ENCODE data around the gene DUSP11. TPM values are rescaled to one million over a fixed set of nuclear protein-coding genes. Genes with fewer than 3 reads are reported as not detected.

The DUSP11 gene
- polyA plus RNA-seq, 1 of the 3 experiments (the other 2 are of a cell fraction): 14.4 TPM

DNA sequence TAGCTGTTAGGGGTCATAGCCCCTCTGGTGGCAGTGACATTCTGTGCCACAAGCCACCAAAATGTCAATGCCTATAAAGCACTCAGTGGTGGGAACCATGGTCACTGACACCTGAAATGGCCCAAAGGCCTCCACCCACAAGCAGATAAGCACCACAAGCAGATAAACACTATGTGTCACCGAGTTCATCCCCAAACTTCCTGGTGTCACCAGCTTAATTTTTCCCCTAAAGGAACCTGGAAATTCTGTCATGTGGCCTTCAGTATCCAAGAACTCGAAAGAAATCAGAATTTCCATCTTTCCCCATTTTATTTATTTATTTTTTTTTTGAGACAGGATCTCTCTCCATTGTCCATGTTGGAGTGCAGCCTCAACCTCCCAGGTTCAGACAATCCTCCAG, 39.1 kb downstream of the DUSP11 start:
- H3K9me3 ChIP-seq: no peaks in the 10 kb centered on the region
- no peak overlapping the region for H3K4me2 ChIP-seq
- no peak overlapping the region for H3K9ac ChIP-seq
- POLR2A ChIA-PET: no interaction called here
- no peak overlapping the region for H3K27ac ChIP-seq (ENCODE audit: low read depth in 2 of 2, low read length in 1 of 2)
- TF ChIP-seq PBX3 (IDR thresholded peaks at IDR 0.05) (no peak), TCF12 (IDR thresholded peaks at IDR 0.05) (no peak)
- peaks cover 7% of the 10 kb centered on the region in 2 experiments for H3K36me3 ChIP-seq (replicated peaks in 1 of 2; ENCODE audit: control insufficient read depth in 1 of 2, insufficient read depth in 2 of 2, low read length in 1 of 2)
- H3K4me1 ChIP-seq (ENCODE audit: control insufficient read depth in 1 of 2, insufficient read depth in 2 of 2, low read depth in 1 of 2, low read length in 1 of 2): peaks cover 4 to 6% of the 10 kb centered on the region in 2 experiments; a peak in 3 of 4 replicates
- no peaks in the 10 kb centered on the region for H3K9me2 ChIP-seq
- 80% methylated on average over 2 of the region's 2 CpGs for WGBS (ENCODE audit: low lambda C conversion rate)
- no peak overlapping the region for H2AFZ ChIP-seq (ENCODE audit: low read depth)
- H4K20me1 ChIP-seq (ENCODE audit: insufficient read depth): no peaks in the 10 kb centered on the region
- no peak overlapping the region for H3K4me3 ChIP-seq (ENCODE audit: low read depth in 2 of 2, low read length in 1 of 2)
- no peak for DNase-seq
- H3F3A ChIP-seq (replicated peaks; ENCODE audit: insufficient read depth): peaks cover 22% of the 10 kb centered on the region
- peaks cover 12% of the 10 kb centered on the region for H3K79me2 ChIP-seq (ENCODE audit: insufficient read depth)
- no peaks in the 10 kb centered on the region for H3K27me3 ChIP-seq (ENCODE audit: insufficient read depth)
- CTCF ChIA-PET: interaction anchor here (1.2 kb wide), 1 partner anchor 83 kb away, joined by 4 read pairs; no protein-coding TSS in a partner anchor

DNA sequence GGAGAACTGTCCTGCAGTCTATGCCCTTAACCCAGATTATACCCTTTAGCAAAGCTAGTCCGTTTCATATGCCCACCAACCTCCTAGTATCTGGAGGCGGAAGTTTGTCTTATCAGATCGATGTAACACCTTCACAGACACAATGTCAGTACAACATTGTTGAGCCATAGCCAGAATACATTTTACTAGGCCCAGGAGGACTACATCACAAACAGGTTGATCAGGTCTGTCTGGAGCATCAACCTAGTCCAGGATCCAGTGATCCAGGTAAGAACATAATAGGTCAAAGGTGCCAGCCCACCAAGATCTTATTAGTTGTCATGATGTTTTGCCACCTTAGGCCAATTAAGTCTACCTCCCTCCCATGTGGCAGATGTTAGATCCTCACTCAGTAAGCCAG, 40.8 kb downstream of the DUSP11 start:
- CTCF ChIA-PET: interaction anchor here (0.6 kb wide), 1 partner anchor 8 kb away, joined by 3 read pairs; no protein-coding TSS in a partner anchor
- H3K9me2 ChIP-seq: no peaks in the 10 kb centered on the region

DNA sequence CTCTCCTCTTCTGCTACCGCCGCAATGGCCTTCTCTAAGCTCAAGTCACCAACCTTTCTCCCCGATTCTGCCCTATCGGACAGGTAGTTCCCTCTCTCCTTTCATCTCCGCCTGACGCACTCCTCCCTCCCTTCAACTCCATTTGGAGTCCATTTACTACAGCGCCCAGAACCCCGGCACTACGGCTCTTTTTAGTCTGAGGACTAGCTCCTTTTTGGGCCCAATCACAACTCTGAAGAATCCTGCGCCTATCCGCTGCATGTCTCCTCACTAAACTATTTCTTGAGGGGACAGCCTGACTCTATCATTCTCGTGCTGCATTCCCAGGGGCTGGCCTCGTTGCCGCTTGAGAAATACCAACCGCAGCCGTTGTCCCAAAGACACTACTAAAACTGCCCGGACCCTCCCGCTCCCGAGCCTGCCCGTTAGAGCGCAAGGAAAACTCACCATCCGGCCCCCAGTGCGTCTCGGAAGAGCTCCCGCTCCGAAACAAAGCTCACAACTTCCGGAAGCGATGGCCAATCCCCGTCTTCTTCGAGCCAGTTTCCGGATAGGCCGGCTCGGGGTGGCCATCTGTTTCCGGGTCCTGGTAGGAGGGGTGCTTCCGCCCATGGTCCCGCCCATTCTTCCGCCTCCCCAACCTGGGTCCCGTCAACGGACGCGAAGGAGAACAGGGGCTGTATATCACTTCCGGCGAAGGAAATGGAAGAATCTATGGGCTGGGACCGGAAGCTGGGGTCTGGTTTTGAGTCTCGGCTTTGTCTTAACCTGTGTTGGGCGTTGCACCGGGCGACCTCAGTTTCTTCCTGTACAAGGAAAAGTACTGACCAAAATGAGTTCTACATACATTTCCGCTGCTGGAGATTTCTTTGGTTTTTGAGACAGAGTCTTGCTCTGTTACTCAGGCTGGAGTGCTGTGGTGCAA, 42.8 kb downstream of the DUSP11 start, which contains the start of gene TPRKB:
TPRKB (minus strand) TSS at position 491 of the 925 bp plus-strand sequence. CDS start 2,776 bp downstream, outside the sequence.
- H4K20me1 ChIP-seq (ENCODE audit: insufficient read depth): no peaks in the 10 kb centered on the region
- H3K79me2 ChIP-seq (ENCODE audit: insufficient read depth): peaks cover 29% of the 10 kb centered on the region
- peaks cover 6 to 8% of the 10 kb centered on the region in 2 experiments; a peak in 3 of 4 replicates for H3K4me1 ChIP-seq (ENCODE audit: control insufficient read depth in 1 of 2, insufficient read depth in 2 of 2, low read depth in 1 of 2, low read length in 1 of 2)
- peak within 1 kb of the TSS; percentile 83 for H3K9ac ChIP-seq
- no peaks in the 10 kb centered on the region for H3K27me3 ChIP-seq (ENCODE audit: insufficient read depth)
- H3K9me2 ChIP-seq: no peaks in the 10 kb centered on the region
- no peaks in the 10 kb centered on the region for H3K9me3 ChIP-seq
- H3K36me3 ChIP-seq (replicated peaks in 1 of 2; ENCODE audit: control insufficient read depth in 1 of 2, insufficient read depth in 2 of 2, low read length in 1 of 2): peaks cover 13 to 24% of the 10 kb centered on the region in 2 experiments
- peak within 1 kb of the TSS; percentile 99 for H2AFZ ChIP-seq (ENCODE audit: low read depth)
- under 1% methylated on average over 30 of the region's 49 CpGs for WGBS (ENCODE audit: low lambda C conversion rate)
- peak within 1 kb of the TSS; percentile 94 to 95 for H3K4me3 ChIP-seq (ENCODE audit: low read depth in 2 of 2, low read length in 1 of 2)
- peaks cover 25% of the 10 kb centered on the region for H3F3A ChIP-seq (replicated peaks; ENCODE audit: insufficient read depth)
- CTCF ChIA-PET: interaction anchor here (0.6 to 1.8 kb wide), 6 partner anchors 10 to 720 kb away, joined by 3 to 5 read pairs (median 4); no protein-coding TSS in a partner anchor
- peak; percentile 95 for DNase-seq
- peak within 1 kb of the TSS; percentile 83 for H3K4me2 ChIP-seq
- POLR2A ChIA-PET: interaction anchor here (0.7 to 1.3 kb wide), 6 partner anchors 8 to 503 kb away, joined by 3 to 11 read pairs (median 4); partner anchors contain the start of genes CCT7, MOB1A and STAMBP
- H3K27ac ChIP-seq (ENCODE audit: low read depth in 2 of 2, low read length in 1 of 2): peak within 1 kb of the TSS; percentile 62 to 65
- TF ChIP-seq EZH2phosphoT487 (IDR thresholded peaks at IDR 0.05; ENCODE audit: borderline replicate concordance, low read depth) (no peak), MAX (IDR thresholded peaks at IDR 0.05; ENCODE audit: low read depth) (peak; percentile 78), TCF12 (IDR thresholded peaks at IDR 0.05) (peak; percentile 47; the same call in 1 of the 2 replicates), RAD21 (IDR thresholded peaks at IDR 0.05; ENCODE audit: low read length) (no peak), MXI1 (IDR thresholded peaks at IDR 0.05; ENCODE audit: low read depth, low read length) (peak; percentile 87), FOXM1 (IDR thresholded peaks at IDR 0.05; ENCODE audit: low read depth) (no peak), PBX3 (IDR thresholded peaks at IDR 0.05) (no peak; the same call in 1 of the 2 replicates), SMC3 (IDR thresholded peaks at IDR 0.05; ENCODE audit: low read depth, low read length) (no peak), RFX5 (IDR thresholded peaks at IDR 0.05; ENCODE audit: low read length) (no peak)
- TF ChIP-seq, protein P1, sequence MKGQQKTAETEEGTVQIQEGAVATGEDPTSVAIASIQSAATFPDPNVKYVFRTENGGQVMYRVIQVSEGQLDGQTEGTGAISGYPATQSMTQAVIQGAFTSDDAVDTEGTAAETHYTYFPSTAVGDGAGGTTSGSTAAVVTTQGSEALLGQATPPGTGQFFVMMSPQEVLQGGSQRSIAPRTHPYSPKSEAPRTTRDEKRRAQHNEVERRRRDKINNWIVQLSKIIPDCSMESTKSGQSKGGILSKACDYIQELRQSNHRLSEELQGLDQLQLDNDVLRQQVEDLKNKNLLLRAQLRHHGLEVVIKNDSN (IDR thresholded peaks at IDR 0.05; ENCODE audit: borderline replicate concordance, low read depth): peak; percentile 22; the same call in 1 of the 2 replicates

More for the DNA sequence above, 40.8 kb downstream of the DUSP11 start:
- H3K4me1 ChIP-seq (ENCODE audit: control insufficient read depth in 1 of 2, insufficient read depth in 2 of 2, low read depth in 1 of 2, low read length in 1 of 2): peaks cover 6 to 8% of the 10 kb centered on the region in 2 experiments; a peak in 3 of 4 replicates
- peaks cover 28% of the 10 kb centered on the region for H3K79me2 ChIP-seq (ENCODE audit: insufficient read depth)
- H3K36me3 ChIP-seq (replicated peaks in 1 of 2; ENCODE audit: control insufficient read depth in 1 of 2, insufficient read depth in 2 of 2, low read length in 1 of 2): peaks cover 6% of the 10 kb centered on the region in 2 experiments
- H3K27ac ChIP-seq (ENCODE audit: low read depth in 2 of 2, low read length in 1 of 2): no peak overlapping the region
- POLR2A ChIA-PET: no interaction called here
- H4K20me1 ChIP-seq (ENCODE audit: insufficient read depth): no peaks in the 10 kb centered on the region
- H3K4me2 ChIP-seq: no peak overlapping the region
- DNase-seq: no peak
- no peak overlapping the region for H3K9ac ChIP-seq
- H3K9me3 ChIP-seq: no peaks in the 10 kb centered on the region
- H2AFZ ChIP-seq (ENCODE audit: low read depth): no peak overlapping the region
- TF ChIP-seq, protein P1 (IDR thresholded peaks at IDR 0.05; ENCODE audit: borderline replicate concordance, low read depth): no peak
- no peak for TF ChIP-seq MEF2A (IDR thresholded peaks at IDR 0.05; ENCODE audit: borderline replicate concordance, low read depth)
- H3K27me3 ChIP-seq (ENCODE audit: insufficient read depth): no peaks in the 10 kb centered on the region
- no peak overlapping the region for H3K4me3 ChIP-seq (ENCODE audit: low read depth in 2 of 2, low read length in 1 of 2)
- 89% methylated on average over 3 of the region's 3 CpGs for WGBS (ENCODE audit: low lambda C conversion rate)
- H3F3A ChIP-seq (replicated peaks; ENCODE audit: insufficient read depth): peaks cover 25% of the 10 kb centered on the region
